ENCODE measurements around the gene PCTP. TPM values are rescaled to one million over a fixed set of nuclear protein-coding genes. Genes with fewer than 3 reads are reported as not detected.
A peak's percentile ranks its signal among the peaks of the same experiment; 100 is the strongest.

The PCTP gene
- 10 to 100 TPM in 3 of 5 donors, 1 to 10 TPM in 2; 4.7 to 69.2 (median 23.1) TPM for total RNA-seq
- 10 to 100 TPM; 14.6 to 22.8 (median 22.5) TPM for polyA plus RNA-seq
- long read RNA-seq, donor 1, partial matches to known transcripts, result 0 of 1 reads
- long read RNA-seq, donor 1, other reads (novel, unspliced or antisense), result 0 of 1 reads
- long read RNA-seq, donor 2, transcript PCTP-201 (6 exons, 2,044 nt), result major isoform, 5 of 12 reads
- long read RNA-seq, donor 2, partial matches to known transcripts, result 7 of 12 reads
- long read RNA-seq, donor 2, other reads (novel, unspliced or antisense), result 0 of 12 reads
- long read RNA-seq, donor 3, partial matches to known transcripts, result 0 of 2 reads
- long read RNA-seq, donor 3, other reads (novel, unspliced or antisense), result 0 of 2 reads
- long read RNA-seq, donor 4, result 0 reads
- long read RNA-seq, donor 5, transcript PCTP-201 (6 exons, 2,044 nt), result major isoform, 5 of 5 reads
- long read RNA-seq, donor 5, partial matches to known transcripts, result 0 of 5 reads
- long read RNA-seq, donor 5, other reads (novel, unspliced or antisense), result 0 of 5 reads
- long read RNA-seq, donor 6, transcript PCTP-201 (6 exons, 2,044 nt), result major isoform, 17 of 17 reads
- long read RNA-seq, donor 6, partial matches to known transcripts, result 0 of 17 reads
- long read RNA-seq, donor 6, other reads (novel, unspliced or antisense), result 0 of 17 reads
- long read RNA-seq, donor 7, transcript PCTP-201 (6 exons, 2,044 nt), result major isoform, 5 of 5 reads
- long read RNA-seq, donor 7, partial matches to known transcripts, result 0 of 5 reads
- long read RNA-seq, donor 7, other reads (novel, unspliced or antisense), result 0 of 5 reads
- long read RNA-seq, donor 8, transcript PCTP-201 (6 exons, 2,044 nt), result major isoform, 7 of 7 reads
- long read RNA-seq, donor 8, partial matches to known transcripts, result 0 of 7 reads
- long read RNA-seq, donor 8, other reads (novel, unspliced or antisense), result 0 of 7 reads
- long read RNA-seq, donor 9, partial matches to known transcripts, result 0 of 4 reads
- long read RNA-seq, donor 9, other reads (novel, unspliced or antisense), result 0 of 4 reads
- long read RNA-seq, donor 10, result 0 reads

- Histone ChIP-seq H3K27ac (peak within 1 kb of the TSS; percentile 82 to 92 (median 88)), H3K36me3 (peaks cover 0 to 13% (median 10%) of the 10 kb centered on the region in 4 donors), H3K9me3 (no peaks in the 10 kb centered on the region), H3K4me1 (peaks cover 9 to 42% (median 22%) of the 10 kb centered on the region in 4 donors), H3K4me3 (peak within 1 kb of the TSS; percentile 59 to 86 (median 82)), H3K27me3 (no peaks in the 10 kb centered on the region)
- 0 to 1% (median 1%) methylated on average over 24 to 53 of the region's 53 CpGs for WGBS, 5 donors
- peak; percentile 92 to 96 for DNase-seq
- TF ChIP-seq, protein P1, sequence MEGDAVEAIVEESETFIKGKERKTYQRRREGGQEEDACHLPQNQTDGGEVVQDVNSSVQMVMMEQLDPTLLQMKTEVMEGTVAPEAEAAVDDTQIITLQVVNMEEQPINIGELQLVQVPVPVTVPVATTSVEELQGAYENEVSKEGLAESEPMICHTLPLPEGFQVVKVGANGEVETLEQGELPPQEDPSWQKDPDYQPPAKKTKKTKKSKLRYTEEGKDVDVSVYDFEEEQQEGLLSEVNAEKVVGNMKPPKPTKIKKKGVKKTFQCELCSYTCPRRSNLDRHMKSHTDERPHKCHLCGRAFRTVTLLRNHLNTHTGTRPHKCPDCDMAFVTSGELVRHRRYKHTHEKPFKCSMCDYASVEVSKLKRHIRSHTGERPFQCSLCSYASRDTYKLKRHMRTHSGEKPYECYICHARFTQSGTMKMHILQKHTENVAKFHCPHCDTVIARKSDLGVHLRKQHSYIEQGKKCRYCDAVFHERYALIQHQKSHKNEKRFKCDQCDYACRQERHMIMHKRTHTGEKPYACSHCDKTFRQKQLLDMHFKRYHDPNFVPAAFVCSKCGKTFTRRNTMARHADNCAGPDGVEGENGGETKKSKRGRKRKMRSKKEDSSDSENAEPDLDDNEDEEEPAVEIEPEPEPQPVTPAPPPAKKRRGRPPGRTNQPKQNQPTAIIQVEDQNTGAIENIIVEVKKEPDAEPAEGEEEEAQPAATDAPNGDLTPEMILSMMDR (IDR thresholded peaks at IDR 0.05), result peak in 5 of 7 experiments; percentile 14 to 38 (median 25)
- TF ChIP-seq POLR2AphosphoS5 (IDR thresholded peaks at IDR 0.05) (peak; percentile 85 to 93 (median 86)), POLR2A (IDR thresholded peaks at IDR 0.05) (no peak), EP300 (IDR thresholded peaks at IDR 0.05) (peak; percentile 32)
- intact Hi-C loops (cut with DNase I; ENCODE audit: low total_unique reads), result no loop called here
These were observed at the start of gene PCTP for GRCh38 chr17:55750750-55751657. PCTP (plus strand) TSS chr17:55751051; CDS start chr17:55751104, 53 bp downstream.

DNA sequence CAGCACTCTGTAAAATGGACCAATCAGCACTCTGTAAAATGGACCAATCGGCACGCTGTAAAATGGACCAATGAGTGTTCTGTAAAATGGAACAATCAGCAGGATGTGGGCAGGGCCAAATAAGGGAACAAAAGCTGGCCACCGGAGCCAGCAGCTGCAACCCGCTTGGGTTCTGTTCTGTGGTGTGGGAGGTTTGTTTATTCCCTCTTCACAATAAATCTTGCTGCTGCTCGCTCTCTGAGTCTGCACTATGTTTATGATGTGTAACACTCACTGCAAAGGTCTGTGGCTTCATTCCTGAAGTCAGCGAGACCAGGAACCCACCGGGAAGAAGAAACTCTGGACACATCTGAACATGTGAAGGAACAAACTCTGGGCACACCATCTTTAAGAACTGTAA is 48.7 kb upstream of the PCTP start:
- Histone ChIP-seq H3K4me3 (no peak overlapping the region), H3K27me3 (no peaks in the 10 kb centered on the region), H3K27ac (peak overlapping the region in 3 of 5 donors; percentile 22 to 67 (median 24)), H3K4me1 (peaks cover 0 to 11% (median 4%) of the 10 kb centered on the region in 4 donors), H3K36me3 (no peaks in the 10 kb centered on the region), H3K9me3 (no peaks in the 10 kb centered on the region)
- DNase-seq, result no peak
- TF ChIP-seq POLR2AphosphoS5 (IDR thresholded peaks at IDR 0.05), result peak in 2 of 3 donors; percentile 22 to 72
- no peak for TF ChIP-seq EP300 (IDR thresholded peaks at IDR 0.05)
- 64 to 76% (median 69%) methylated on average over 7 of the region's 7 CpGs for WGBS, 5 donors
- intact Hi-C loops (cut with DNase I; ENCODE audit: low total_unique reads), result no loop called here

DNA sequence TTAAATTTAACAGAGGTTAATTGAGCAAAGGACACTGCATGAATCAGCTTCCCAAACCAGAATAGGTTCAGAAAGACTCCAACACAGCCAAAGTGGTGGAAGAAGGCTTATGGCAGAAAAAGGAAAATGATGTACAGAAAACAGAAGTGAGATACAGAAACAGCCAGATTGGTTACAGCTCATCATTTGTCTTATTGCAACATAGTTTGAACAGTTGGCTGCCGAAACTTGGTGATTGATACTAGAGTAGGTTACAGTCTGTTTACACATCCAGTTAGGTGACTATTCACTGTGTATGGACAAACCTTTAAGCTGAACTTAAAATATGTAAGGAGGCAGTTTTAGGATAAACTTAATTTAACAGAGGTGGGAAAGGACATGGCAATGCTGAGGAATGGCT is 46.5 kb upstream of the PCTP start:
- Histone ChIP-seq H3K4me1 (peaks cover 0 to 28% (median 13%) of the 10 kb centered on the region in 4 donors), H3K4me3 (no peak overlapping the region)
- intact Hi-C loops (cut with DNase I; ENCODE audit: low total_unique reads), result no loop called here

GRCh38 chr17:55705847-55706246 is 45.0 kb upstream of the PCTP start:
- Histone ChIP-seq H3K4me3 (no peak overlapping the region), H3K9me3 (no peaks in the 10 kb centered on the region), H3K36me3 (no peaks in the 10 kb centered on the region), H3K4me1 (peaks cover 0 to 29% (median 18%) of the 10 kb centered on the region in 4 donors), H3K27ac (no peak overlapping the region), H3K27me3 (no peaks in the 10 kb centered on the region)
- intact Hi-C loops (cut with DNase I; ENCODE audit: low total_unique reads), result no loop called here
- no peak for DNase-seq
- TF ChIP-seq, protein P1 (IDR thresholded peaks at IDR 0.05), result no peak
- TF ChIP-seq POLR2A (IDR thresholded peaks at IDR 0.05) (no peak), EP300 (IDR thresholded peaks at IDR 0.05) (no peak), POLR2AphosphoS5 (IDR thresholded peaks at IDR 0.05) (no peak)

More for the DNA sequence above, 46.5 kb upstream of the PCTP start:
- H3K27ac ChIP-seq, result peak overlapping the region in 1 of 5 donors; percentile 43
- WGBS, 5 donors, result 47 to 67% (median 52%) methylated on average over 1 of the region's 1 CpG
- H3K36me3 ChIP-seq, result no peaks in the 10 kb centered on the region
- TF ChIP-seq, protein P1 (IDR thresholded peaks at IDR 0.05), result no peak
- peak in 1 of 3 donors; percentile 16 for TF ChIP-seq POLR2AphosphoS5 (IDR thresholded peaks at IDR 0.05)
- TF ChIP-seq EP300 (IDR thresholded peaks at IDR 0.05), result no peak
- TF ChIP-seq POLR2A (IDR thresholded peaks at IDR 0.05), result no peak
- no peak for DNase-seq
- H3K9me3 ChIP-seq, result no peaks in the 10 kb centered on the region
- no peaks in the 10 kb centered on the region for H3K27me3 ChIP-seq

Data from stomach (tissue), 19 donors.